Sciatic nerve (tissue), 2 donors: ENCODE results near the gene PARL. TPM values are rescaled to one million over a fixed set of nuclear protein-coding genes. Genes with fewer than 3 reads are reported as not detected.
A peak's percentile ranks its signal among the peaks of the same experiment; 100 is the strongest.
"Not testable (repeated sequence)": the region's sequence is repeated elsewhere in the genome, so short reads cannot be mapped to it uniquely, and the experiment has no call there.

Experiments
- ATAC-seq: fragments of 200-7000 bp; cut with Tn5 transposase; one replicate; pipeline ENCODE4 v1.9.1; 2020; ENCODE audit warnings: mild to moderate bottlenecking, moderate library complexity
- DNase-seq: peaks from one replicate; pipeline ENCODE4 v3.0.0-alpha.2; 2020; ENCODE audit warnings: low spot score
- intact Hi-C: fragments of 100-400 bp; cut with DNase I; formaldehyde crosslinking; loops from one replicate; pipeline ENCODE4 v1.14.2; 2022
- total RNA-seq: library from RNA; stranded (reverse); fragmentation: NEBNext Ultra II Directional; extraction: Animal tissue kit (Norgen Biotek cat#: 25700); gene quantifications from one replicate; pipeline ENCODE4 v1.2.1, GENCODE V29; 2021
- donor health status: DM: no; HTN: no; CAD: no.
- donor health status: DM: no; HTN: no; CAD: no.

Gene PARL
- total RNA-seq, 1 donor from 2014 or later, result 57.2 TPM

- no peak for DNase-seq
- no peak for ATAC-seq
- intact Hi-C loops, result no loop called here
Measured at GRCh38 chr3:183906234-183906921, 21.7 kb upstream of the PARL start.

GRCh38 chr3:183904833-183905780 lies 20.4 kb upstream of the PARL start:
- intact Hi-C loops, result no loop called here
- ATAC-seq (no peak), DNase-seq (no peak)

GRCh38 chr3:183898028-183898431 lies 13.3 kb upstream of the PARL start:
- no peak for DNase-seq
- intact Hi-C loops, result loop anchor here (10.0 kb wide), 1 partner anchor 237 kb away; the partner anchor contains the start of gene EIF2B5
- no peak for ATAC-seq

- no peak for DNase-seq
- no peak for ATAC-seq
- intact Hi-C loops, result loop anchor here (10.0 kb wide), 1 partner anchor 237 kb away; the partner anchor contains the start of gene EIF2B5
Measured at GRCh38 chr3:183897606-183898005, 12.9 kb upstream of the PARL start.

- intact Hi-C loops, result loop anchor here (10.0 kb wide), 1 partner anchor 238 kb away; the partner anchor contains the start of gene EIF2B5
- no peak for DNase-seq
- peak; percentile 15 for ATAC-seq
Measured at GRCh38 chr3:183896610-183897009, 11.9 kb upstream of the PARL start.

DNA sequence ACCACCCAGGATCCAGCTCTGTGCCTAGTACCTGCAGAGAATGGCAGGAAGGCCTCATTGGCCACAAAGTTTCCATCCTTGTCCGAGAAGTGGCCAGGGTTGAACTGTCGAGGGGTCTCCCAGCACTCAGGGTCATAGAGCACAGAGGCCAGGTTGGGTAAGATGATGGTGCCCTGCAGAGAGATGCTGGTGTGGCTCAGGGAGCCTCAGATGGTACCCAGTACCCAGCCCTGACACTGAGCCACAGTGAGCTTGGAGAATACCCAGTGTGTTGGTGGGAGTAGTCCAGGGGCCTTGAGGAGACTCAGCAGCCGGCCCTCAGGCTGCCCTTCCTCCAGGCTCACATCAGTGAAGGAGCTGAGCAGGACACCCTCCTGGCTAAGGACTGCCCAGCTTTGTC lies 11.5 kb upstream of the PARL start:
- intact Hi-C loops, result loop anchor here (10.0 kb wide), 1 partner anchor 239 kb away; the partner anchor contains the start of gene EIF2B5
- ATAC-seq (peak; percentile 34), DNase-seq (no peak)

DNA sequence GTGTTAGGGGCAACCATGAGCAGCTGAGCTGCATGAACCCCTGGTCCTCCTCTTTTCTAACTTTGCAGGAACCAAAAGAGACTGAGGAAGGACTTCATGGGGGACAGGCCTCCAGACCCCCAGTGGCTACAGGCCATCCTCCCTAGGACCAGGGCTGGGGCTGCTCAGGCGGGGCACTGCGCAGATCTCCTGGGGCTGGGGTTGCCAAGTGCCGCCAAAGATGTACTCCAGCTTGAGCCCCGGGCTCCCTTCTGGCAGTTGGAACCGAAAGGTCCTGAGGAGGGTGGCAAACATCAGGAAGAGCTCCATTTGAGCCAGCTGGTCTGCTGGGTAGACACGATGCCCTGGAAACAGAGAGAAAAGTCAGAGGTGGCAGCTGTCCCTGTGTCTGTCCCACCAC lies 11.1 kb upstream of the PARL start:
- DNase-seq, result no peak
- ATAC-seq, result peak; percentile 28
- intact Hi-C loops, result loop anchor here (10.0 kb wide), 1 partner anchor 239 kb away; the partner anchor contains the start of gene EIF2B5

GRCh38 chr3:183895296-183895695 lies 10.6 kb upstream of the PARL start:
- ATAC-seq, result peak; percentile 78
- intact Hi-C loops, result loop anchor here (10.0 kb wide), 1 partner anchor 240 kb away; the partner anchor contains the start of gene EIF2B5
- no peak for DNase-seq

- no peak for DNase-seq
- intact Hi-C loops, result loop anchor here (10.0 kb wide), 1 partner anchor 242 kb away; the partner anchor contains the start of gene EIF2B5
- no peak for ATAC-seq
Measured at GRCh38 chr3:183892610-183893214, 8.0 kb upstream of the PARL start.

GRCh38 chr3:183885766-183886165 lies 1.1 kb upstream of the PARL start:
- ATAC-seq, result no peak
- intact Hi-C loops, result no loop called here
- DNase-seq, result no peak

GRCh38 chr3:183884097-183884426 lies 618 bp downstream of the PARL start:
- ATAC-seq (no peak), DNase-seq (no peak)
- intact Hi-C loops, result no loop called here

GRCh38 chr3:183883291-183884096 lies 1.2 kb downstream of the PARL start:
- intact Hi-C loops, result no loop called here
- DNase-seq, result no peak
- no peak for ATAC-seq

GRCh38 chr3:183880121-183880520 lies 4.6 kb downstream of the PARL start:
- intact Hi-C loops, result no loop called here
- DNase-seq (no peak), ATAC-seq (no peak)

GRCh38 chr3:183879243-183879642 lies 5.4 kb downstream of the PARL start:
- no peak for ATAC-seq
- intact Hi-C loops, result no loop called here
- DNase-seq, result no peak

DNA sequence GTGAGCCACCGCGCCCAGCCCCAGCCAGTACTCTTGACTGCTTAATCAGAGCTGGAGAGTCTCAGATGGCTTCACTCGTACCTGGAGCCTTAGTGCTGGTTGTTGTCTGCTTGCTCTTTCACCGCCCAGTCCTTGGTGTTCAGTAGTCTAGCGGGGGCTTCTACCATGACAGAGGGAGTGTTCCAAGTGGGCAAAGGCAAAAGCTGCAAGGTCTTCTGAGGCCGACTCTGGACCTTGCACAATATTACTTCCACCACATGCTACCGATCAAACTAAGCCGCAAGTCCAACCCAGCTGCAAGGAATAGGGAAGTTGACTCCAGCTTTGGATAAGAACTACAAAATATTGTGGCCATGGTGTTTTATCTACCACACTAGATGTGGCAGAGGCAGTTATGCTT lies 6.6 kb downstream of the PARL start:
- intact Hi-C loops, result no loop called here
- peak; percentile 72 for ATAC-seq
- DNase-seq, result no peak

- intact Hi-C loops, DNase-seq, ATAC-seq: not testable (repeated sequence)
Measured at GRCh38 chr3:183877227-183877626, 7.5 kb downstream of the PARL start.

- intact Hi-C loops, result no loop called here
- DNase-seq (no peak), ATAC-seq (no peak)
Measured at GRCh38 chr3:183875411-183875810, 9.3 kb downstream of the PARL start.

- intact Hi-C loops, result no loop called here
- no peak for ATAC-seq
- DNase-seq, result no peak
Measured at GRCh38 chr3:183873914-183874313, 10.8 kb downstream of the PARL start.

- ATAC-seq (no peak), DNase-seq (no peak)
- intact Hi-C loops, result no loop called here
Measured at GRCh38 chr3:183871541-183871940, 13.1 kb downstream of the PARL start.
